HepG2 (cell line): ENCODE measurements around the gene TAPBP. TPM values are rescaled to one million over a fixed set of nuclear protein-coding genes. Genes with fewer than 3 reads are reported as not detected.
A peak's percentile ranks its signal among the peaks of the same experiment; 100 is the strongest.

Experiments used
- ATAC-seq: fragments of 200-7000 bp; cut with Tn5 transposase; 3 replicates; pipeline ENCODE4 v1.9.1; 2020; ENCODE audit warnings: mild to moderate bottlenecking, moderate library complexity
- BruUV-seq: library from RNA; stranded (reverse); fragments of 400-500 nt; replicated peaks from 2 replicates; lab custom pipeline; 2021; lab: Mats Ljungman, UMichigan
- CTCF ChIA-PET: fragments of 300-600 bp; formaldehyde crosslinking; extraction: SDS; loops from one replicate; lab custom pipeline; 2021; ENCODE audit warnings: low total read pairs, inconsistent platforms, low intra/inter-chr PET ratio; lab: Yijun Ruan, JAX
- POLR2A ChIA-PET: fragments of 350-600 bp; sonication (Branson Sonifier 250); formaldehyde crosslinking; loops from one replicate; lab custom pipeline; 2020; ENCODE audit warnings: antibody characterized with exemption, inconsistent platforms; lab: Yijun Ruan, JAX
- DNase-seq: peaks from one replicate; pipeline ENCODE4 v3.0.0-alpha.2; 2015; ENCODE audit warnings: low spot score
- FAIRE-seq: peaks from 3 replicates; lab custom pipeline; 2011; peaks lifted over from hg19 to GRCh38; lab: Jason Lieb, UNC
- H2AFZ ChIP-seq: one replicate; pipeline ENCODE4 v1.6.1; 2011; ENCODE audit warnings: low read length, inconsistent platforms
- H3K27ac ChIP-seq: fragments of 300-600 bp; 3 replicates; pipeline ENCODE4 v1.8.0; 2011; ENCODE audit warnings: mixed run types, mild to moderate bottlenecking, mixed read lengths, low read length, inconsistent platforms; ENCODE audit not compliant: insufficient read depth; ENCODE audit errors: extremely low read length
- H3K27me3 ChIP-seq, 2 experiments: fragments of 200-600 bp in 1 of 2; 2 replicates in 1 of 2; 3 replicates in 1 of 2; pipeline versions ENCODE4 v1.6.0 to v1.8.0; 2011; ENCODE audit warnings: low read length in 2 of 2, mild to moderate bottlenecking in 2 of 2, moderate library complexity in 2 of 2, inconsistent platforms in 1 of 2; ENCODE audit not compliant: insufficient read depth in 2 of 2, control insufficient read depth in 1 of 2
- H3K36me3 ChIP-seq, 2 experiments: fragments of 200-600 bp in 1 of 2; replicated peaks in 1 of 2; 2 replicates in 1 of 2; 3 replicates in 1 of 2; pipeline versions ENCODE4 v1.5.1 to v1.8.0; 2011; ENCODE audit warnings: low read length in 2 of 2, inconsistent platforms in 1 of 2; ENCODE audit not compliant: insufficient read depth in 2 of 2, control insufficient read depth in 1 of 2
- H3K4me1 ChIP-seq: 2 replicates; pipeline ENCODE4 v1.5.1; 2012; ENCODE audit warnings: low read length, inconsistent platforms; ENCODE audit not compliant: insufficient read depth
- H3K4me2 ChIP-seq: 2 replicates; pipeline ENCODE4 v1.6.0; 2011; ENCODE audit warnings: low read depth, low read length, inconsistent platforms
- H3K4me3 ChIP-seq, 3 experiments: fragments of 200-600 bp in 1 of 3; sonication (generic), shearing (Covaris generic) in 1 of 3; replicated peaks in 1 of 3; 2 replicates each; pipeline ENCODE4 v1.5.1; 2011 to 2016; ENCODE audit warnings: low read length in 3 of 3, inconsistent platforms in 2 of 3, low read depth in 2 of 3, mild to moderate bottlenecking in 2 of 3, control low read depth in 1 of 3, mixed read lengths in 1 of 3; ENCODE audit not compliant: insufficient read depth in 1 of 3
- H3K79me2 ChIP-seq: one replicate; pipeline ENCODE4 v1.6.1; 2011; ENCODE audit warnings: low read length, inconsistent platforms; ENCODE audit not compliant: insufficient read depth
- H3K9ac ChIP-seq: 2 replicates; pipeline ENCODE4 v1.6.0; 2011; ENCODE audit warnings: mild to moderate bottlenecking, low read depth, low read length, inconsistent platforms; ENCODE audit not compliant: insufficient read depth
- H3K9me3 ChIP-seq: 2 replicates; pipeline ENCODE4 v1.5.1; 2012; ENCODE audit warnings: mild to moderate bottlenecking, low read length
- H4K20me1 ChIP-seq: 2 replicates; pipeline ENCODE4 v1.6.0; 2011; ENCODE audit warnings: inconsistent platforms, mild to moderate bottlenecking, low read length, moderate library complexity; ENCODE audit not compliant: insufficient read depth
- AHR ChIP-seq: IDR thresholded peaks from 2 replicates; pipeline ENCODE4 v1.6.1; 2018; ENCODE audit warnings: missing genetic modification reagents, missing compliant biosample characterization
- ASH2L ChIP-seq: fragments of 300-600, 200-600 bp; sonication (generic); IDR thresholded peaks from 2 replicates; pipeline ENCODE4 v1.7.0; 2017; ENCODE audit warnings: low read depth, mild to moderate bottlenecking, moderate library complexity, mixed read lengths, low read length; ENCODE audit not compliant: insufficient read length
- E2F1 ChIP-seq: sonication (generic); formaldehyde crosslinking; IDR thresholded peaks from 2 replicates; pipeline ENCODE4 v1.5.0; 2020; ENCODE audit warnings: missing genetic modification reagents
- ETV5 ChIP-seq: IDR thresholded peaks from 2 replicates; pipeline ENCODE4 v1.6.1; 2018; ENCODE audit warnings: missing biosample characterization, missing genetic modification reagents, inconsistent platforms, borderline replicate concordance
- GPBP1L1 ChIP-seq: sonication (generic); formaldehyde crosslinking; IDR thresholded peaks from 2 replicates; pipeline ENCODE4 v1.5.0; 2020; ENCODE audit warnings: mild to moderate bottlenecking, missing genetic modification reagents
- MBD4 ChIP-seq: IDR thresholded peaks from 2 replicates; pipeline ENCODE4 v1.6.1; 2012; ENCODE audit warnings: low read length, inconsistent platforms, borderline replicate concordance
- MEF2D ChIP-seq: sonication (generic); formaldehyde crosslinking; IDR thresholded peaks from 2 replicates; pipeline ENCODE4 v1.5.1; 2020; ENCODE audit warnings: mild to moderate bottlenecking, missing genetic modification reagents
- PAF1 ChIP-seq: IDR thresholded peaks from 2 replicates; pipeline ENCODE4 v1.6.1; 2016; ENCODE audit warnings: missing genetic modification reagents, missing compliant biosample characterization
- TEAD3 ChIP-seq: optimal IDR thresholded peaks from 2 replicates; pipeline ENCODE3; 2016; ENCODE audit warnings: borderline replicate concordance
- TOPORS ChIP-seq: sonication (generic); formaldehyde crosslinking; IDR thresholded peaks from 2 replicates; pipeline ENCODE4 v1.8.0; 2023; ENCODE audit warnings: mild to moderate bottlenecking, missing genetic modification reagents
- ZFP41 ChIP-seq: sonication (generic); formaldehyde crosslinking; IDR thresholded peaks from 2 replicates; pipeline ENCODE4 v1.4.0; 2020; ENCODE audit warnings: mild to moderate bottlenecking, missing genetic modification reagents, borderline replicate concordance
- ZNF598 ChIP-seq: sonication (generic); formaldehyde crosslinking; IDR thresholded peaks from 2 replicates; pipeline ENCODE4 v1.5.1; 2020; ENCODE audit warnings: mild to moderate bottlenecking, missing genetic modification reagents, borderline replicate concordance
- ZNF605 ChIP-seq: sonication (generic); formaldehyde crosslinking; IDR thresholded peaks from 2 replicates; pipeline ENCODE4 v1.8.0; 2022; ENCODE audit warnings: mild to moderate bottlenecking, missing genetic modification reagents
- WGBS: methylation state at CpG from one replicate; pipeline ENCODE4 v1.1.6; 2017; ENCODE audit warnings: low lambda C conversion rate; 5-methylcytosine and 5-hydroxymethylcytosine counted together
- in situ Hi-C: cut with HindIII; loops from 2 replicates; pipeline ENCODE4 v1.10.0; 2017; ENCODE audit warnings: low pct_unique_long_range_greater_than_20kb; ENCODE audit not compliant: extremely low pct_ligation_motif_present
- intact Hi-C: fragments of 100-400 bp; cut with micrococcal nuclease; formaldehyde crosslinking; loops from one replicate; pipeline ENCODE4 v1.10.0; 2022; ENCODE audit not compliant: unreplicated experiment
- polyA plus RNA-seq, 8 experiments: library from polyadenylated mRNA; depleted of rRNA in 3 of 8; stranded (reverse) in 7 of 8; unstranded in 1 of 8; fragments of >200 nt; fragmentation: Illumina TruSeq in 4 of 8; extraction: Trizol in 4 of 8; gene quantifications; 2 replicates each; pipeline versions ENCODE4 v1.2.1 to v1.2.3, GENCODE V29; 2011 to 2016; ENCODE audit warnings: low read depth in 4 of 8, missing spikeins in 1 of 8, mixed read lengths in 1 of 8; ENCODE audit not compliant: insufficient read depth in 1 of 8
- total RNA-seq, 5 experiments: library from RNA; depleted of rRNA; stranded (reverse); fragments of >200 nt; fragmentation: Illumina TruSeq; extraction: Trizol; gene quantifications; 2 replicates each; pipeline ENCODE4 v1.2.3, GENCODE V29; 2016; ENCODE audit warnings: low read depth in 1 of 5
- TF ChIP-seq, protein P1 (sequence below): sonication (generic); formaldehyde crosslinking; IDR thresholded peaks from 2 replicates; pipeline ENCODE4 v1.5.0; 2020; ENCODE audit warnings: missing genetic modification reagents
- TF ChIP-seq, protein P2 (sequence below): sonication (generic); formaldehyde crosslinking; IDR thresholded peaks from 2 replicates; pipeline ENCODE4 v1.5.0; 2020; ENCODE audit warnings: mild to moderate bottlenecking, missing genetic modification reagents
- TF ChIP-seq, protein P3 (sequence below): sonication (generic); formaldehyde crosslinking; IDR thresholded peaks from 2 replicates; pipeline ENCODE4 v1.4.0; 2020; ENCODE audit warnings: missing genetic modification reagents

TAPBP gene
- total and polyA plus RNA-seq, 2 of the 13 experiments (the other 11 are each of a cell fraction or from before 2014, with no cell fraction given), result 27.4 to 32.3 TPM

DNA sequence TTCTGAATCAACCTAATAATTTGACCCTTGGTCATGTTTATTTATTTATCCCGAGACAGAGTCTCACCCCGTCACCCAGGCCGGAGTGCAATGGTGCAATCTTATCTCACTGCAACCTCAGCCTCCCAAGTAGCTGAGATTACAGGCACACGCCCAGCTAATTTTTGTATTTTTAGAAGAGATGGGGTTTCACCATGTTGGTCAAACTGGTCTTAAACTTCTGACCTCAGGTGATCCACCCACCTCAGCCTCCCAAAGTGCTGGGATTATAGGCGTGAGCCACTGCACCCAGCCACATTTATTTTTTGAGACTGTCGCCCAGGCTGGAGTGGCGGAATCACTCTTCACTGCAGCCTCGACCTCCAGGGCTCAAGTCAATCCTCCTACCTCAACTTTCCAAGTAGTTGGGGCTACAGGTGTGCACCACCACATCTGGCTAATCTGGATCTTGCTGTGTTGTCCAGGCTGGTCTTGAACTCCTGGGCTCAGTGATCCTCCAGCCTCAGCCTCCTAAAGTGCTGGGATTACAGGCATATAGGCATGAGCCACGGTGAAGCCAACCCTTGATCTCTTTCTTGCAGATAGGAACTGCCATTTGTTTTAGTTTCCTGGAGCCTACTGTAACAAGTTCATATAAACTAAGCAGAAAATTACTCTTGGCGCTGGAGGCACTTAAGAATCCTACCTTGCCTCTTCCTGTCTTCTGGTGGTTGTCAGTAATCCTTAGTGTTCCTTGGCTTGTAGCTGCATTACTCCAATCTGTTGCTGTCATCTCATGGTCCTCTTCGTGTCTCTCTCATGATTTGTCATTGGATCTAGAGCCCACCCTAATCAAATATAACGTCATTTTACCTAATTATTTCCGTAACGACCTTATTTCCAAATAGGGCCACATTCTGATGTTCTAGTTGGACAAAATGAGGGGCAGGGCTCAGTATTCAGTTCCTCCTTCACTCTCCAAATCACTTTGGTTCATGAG, 39.7 kb downstream of the TAPBP start:
- H3K4me3 ChIP-seq, result peak overlapping the region; percentile 75 to 89 (median 80)
- ATAC-seq (no peak), DNase-seq (no peak), FAIRE-seq (peak; percentile 23)
- H3K4me2 ChIP-seq, result peak overlapping the region; percentile 89
- H3K36me3 ChIP-seq, result peaks cover 19 to 46% of the 10 kb centered on the region in 2 experiments
- in situ Hi-C loops, result no loop called here
- peaks cover 46% of the 10 kb centered on the region for H3K79me2 ChIP-seq
- ChIA-PET CTCF (no interaction called here), POLR2A (interaction anchor here (0.6 to 1.3 kb wide), 2 partner anchors 25 to 44 kb away, joined by 3 read pairs; no protein-coding TSS in a partner anchor)
- H3K27ac ChIP-seq, result peak overlapping the region; percentile 95
- H2AFZ ChIP-seq, result no peak overlapping the region
- H3K27me3 ChIP-seq, result no peaks in the 10 kb centered on the region; a peak in 1 of 5 replicates
- no peaks in the 10 kb centered on the region for H3K9me3 ChIP-seq
- H3K4me1 ChIP-seq, result peaks cover 48% of the 10 kb centered on the region
- intact Hi-C loops, result loop anchor here (5.0 kb wide), 1 partner anchor 38 kb away; the partner anchor contains the start of gene TAPBP
- peaks cover 33% of the 10 kb centered on the region for H4K20me1 ChIP-seq
- WGBS, result 67% methylated on average over 14 of the region's 14 CpGs
- BruUV-seq, result no TSS peak
- H3K9ac ChIP-seq, result peak overlapping the region; percentile 95
- TF ChIP-seq TOPORS (CRISPR knock-in tag) (no peak), PAF1 (CRISPR knock-in tag) (peak; percentile 79; the same call in 1 of the 2 replicates), ZNF598 (CRISPR knock-in tag) (peak; percentile 71; the same call in 1 of the 2 replicates), ASH2L (no peak), TEAD3 (CRISPR knock-in tag) (peak; percentile 5), MEF2D (peak; percentile 13; the same call in 1 of the 2 replicates), E2F1 (CRISPR knock-in tag) (no peak), GPBP1L1 (no peak), ZNF605 (0 out of 2 replicates have a peak, but pooled peaks have one; percentile 54), ZFP41 (CRISPR knock-in tag) (no peak), ETV5 (CRISPR knock-in tag) (no peak), MBD4 (0 out of 2 replicates have a peak, but pooled peaks have one; percentile 26), AHR (0 out of 2 replicates have a peak, but pooled peaks have one; percentile 35)
- TF ChIP-seq, protein P1, sequence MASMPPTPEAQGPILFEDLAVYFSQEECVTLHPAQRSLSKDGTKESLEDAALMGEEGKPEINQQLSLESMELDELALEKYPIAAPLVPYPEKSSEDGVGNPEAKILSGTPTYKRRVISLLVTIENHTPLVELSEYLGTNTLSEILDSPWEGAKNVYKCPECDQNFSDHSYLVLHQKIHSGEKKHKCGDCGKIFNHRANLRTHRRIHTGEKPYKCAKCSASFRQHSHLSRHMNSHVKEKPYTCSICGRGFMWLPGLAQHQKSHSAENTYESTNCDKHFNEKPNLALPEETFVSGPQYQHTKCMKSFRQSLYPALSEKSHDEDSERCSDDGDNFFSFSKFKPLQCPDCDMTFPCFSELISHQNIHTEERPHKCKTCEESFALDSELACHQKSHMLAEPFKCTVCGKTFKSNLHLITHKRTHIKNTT (CRISPR knock-in tag), result no peak
- TF ChIP-seq, protein P2, sequence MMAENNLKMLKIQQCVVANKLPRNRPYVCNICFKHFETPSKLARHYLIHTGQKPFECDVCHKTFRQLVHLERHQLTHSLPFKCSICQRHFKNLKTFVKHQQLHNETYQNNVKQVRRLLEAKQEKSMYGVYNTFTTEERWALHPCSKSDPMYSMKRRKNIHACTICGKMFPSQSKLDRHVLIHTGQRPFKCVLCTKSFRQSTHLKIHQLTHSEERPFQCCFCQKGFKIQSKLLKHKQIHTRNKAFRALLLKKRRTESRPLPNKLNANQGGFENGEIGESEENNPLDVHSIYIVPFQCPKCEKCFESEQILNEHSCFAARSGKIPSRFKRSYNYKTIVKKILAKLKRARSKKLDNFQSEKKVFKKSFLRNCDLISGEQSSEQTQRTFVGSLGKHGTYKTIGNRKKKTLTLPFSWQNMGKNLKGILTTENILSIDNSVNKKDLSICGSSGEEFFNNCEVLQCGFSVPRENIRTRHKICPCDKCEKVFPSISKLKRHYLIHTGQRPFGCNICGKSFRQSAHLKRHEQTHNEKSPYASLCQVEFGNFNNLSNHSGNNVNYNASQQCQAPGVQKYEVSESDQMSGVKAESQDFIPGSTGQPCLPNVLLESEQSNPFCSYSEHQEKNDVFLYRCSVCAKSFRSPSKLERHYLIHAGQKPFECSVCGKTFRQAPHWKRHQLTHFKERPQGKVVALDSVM, result peak; percentile 46; the same call in 1 of the 2 replicates
- TF ChIP-seq, protein P3, sequence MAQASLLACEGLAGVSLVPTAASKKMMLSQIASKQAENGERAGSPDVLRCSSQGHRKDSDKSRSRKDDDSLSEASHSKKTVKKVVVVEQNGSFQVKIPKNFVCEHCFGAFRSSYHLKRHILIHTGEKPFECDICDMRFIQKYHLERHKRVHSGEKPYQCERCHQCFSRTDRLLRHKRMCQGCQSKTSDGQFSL (CRISPR knock-in tag), result no peak
